ENCODE results near the gene KLHDC8A. TPM values are rescaled to one million over a fixed set of nuclear protein-coding genes. Genes with fewer than 3 reads are reported as not detected.

The KLHDC8A gene
- total RNA-seq, 2 donors from 2014 or later = 0.40 to 0.59 TPM

DNA sequence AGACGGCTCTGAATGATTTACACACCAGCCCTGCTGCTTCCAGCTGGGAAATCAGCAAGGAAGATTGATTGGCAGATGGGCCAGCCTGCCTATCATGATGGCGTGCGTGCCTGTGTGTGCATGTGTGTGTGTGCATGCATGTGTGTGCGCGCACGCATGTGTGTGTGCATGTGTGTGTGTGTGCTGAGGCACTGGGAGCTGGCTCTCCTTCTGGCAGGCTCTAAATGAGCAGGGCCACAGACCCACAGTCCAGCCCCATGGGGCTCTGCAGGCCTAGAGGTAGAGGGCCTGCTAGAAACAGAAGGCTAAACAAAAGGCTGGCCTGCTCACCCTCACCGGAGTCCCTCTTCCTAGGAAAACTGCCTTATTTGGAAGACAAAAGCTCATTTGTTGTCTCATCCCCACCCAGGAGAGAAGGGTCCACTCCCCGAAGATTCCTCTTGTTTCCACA lies 6.0 kb downstream of the KLHDC8A start:
- intact Hi-C loops (cut with DNase I, micrococcal nuclease) = loop anchor here (5.0 to 10.0 kb wide), 2 partner anchors 134 to 137 kb away; no protein-coding TSS in a partner anchor
- no peak for DNase-seq
- ATAC-seq = no peak

DNA sequence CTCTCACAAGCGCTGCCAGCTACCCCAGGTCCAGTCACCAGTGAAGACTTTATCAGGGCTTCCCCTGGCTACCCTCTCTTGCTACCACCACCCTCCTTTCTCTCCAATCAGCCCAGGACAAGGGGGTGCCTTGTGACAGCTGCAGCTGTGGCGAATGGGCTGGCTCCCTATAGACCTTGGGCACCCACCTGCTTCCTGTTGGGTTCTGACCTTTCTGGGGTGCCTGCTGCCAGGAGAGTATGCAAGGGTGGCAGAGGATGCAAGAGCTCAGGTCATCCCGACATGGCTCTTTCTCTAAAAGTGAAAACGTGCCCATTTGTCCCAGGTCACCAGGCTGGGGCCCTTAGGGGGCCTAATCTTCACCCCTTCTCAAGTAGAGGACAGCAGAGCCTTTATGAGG lies 6.6 kb downstream of the KLHDC8A start:
- ATAC-seq = no peak
- no peak for DNase-seq
- intact Hi-C loops (cut with DNase I, micrococcal nuclease) = loop anchor here (5.0 to 10.0 kb wide), 2 partner anchors 135 to 137 kb away; no protein-coding TSS in a partner anchor

DNA sequence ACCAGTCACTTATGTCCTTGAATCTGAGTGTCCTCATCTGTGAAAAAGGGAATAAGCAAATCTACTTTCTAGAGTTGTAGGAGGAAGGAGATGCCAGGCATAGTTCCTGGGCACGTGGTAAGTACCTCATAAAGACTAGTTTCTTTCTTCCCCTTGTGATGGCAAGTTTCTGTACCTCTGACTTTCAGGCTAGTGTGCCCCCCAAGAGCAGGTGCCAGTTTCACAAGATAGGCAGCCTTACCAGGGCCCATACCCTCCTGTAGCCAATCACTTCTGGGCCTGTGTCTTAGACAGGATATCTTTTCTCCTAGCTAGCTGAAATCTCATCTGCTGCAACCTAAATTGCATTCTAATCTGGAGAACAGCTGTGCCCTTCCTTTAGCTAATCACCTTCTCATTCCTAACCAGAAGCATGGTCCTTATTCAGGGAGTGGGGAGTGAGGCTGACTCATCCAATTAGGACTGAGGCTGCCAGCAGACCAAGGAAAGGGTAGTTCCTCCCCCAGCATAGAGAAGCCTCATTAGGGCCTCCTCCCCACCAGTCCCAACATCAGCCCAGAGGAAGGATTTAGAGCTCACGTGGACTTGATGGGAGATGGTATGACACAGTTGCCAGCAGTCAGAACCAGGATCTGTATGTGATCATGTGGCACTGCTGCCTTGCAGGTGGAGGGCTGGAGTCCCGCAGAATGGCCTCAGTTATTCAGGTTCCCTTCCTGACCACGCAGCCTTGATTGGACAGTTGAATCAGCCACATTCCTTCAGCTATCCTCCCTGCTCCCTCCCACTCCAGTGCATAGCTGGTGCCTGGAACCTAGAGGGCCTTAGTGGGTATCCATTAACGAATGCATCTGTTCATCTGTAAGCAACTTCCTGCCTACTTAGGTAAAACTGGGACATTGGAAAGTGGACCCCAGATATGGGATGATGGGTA lies 7.9 kb downstream of the KLHDC8A start:
- intact Hi-C loops (cut with DNase I, micrococcal nuclease) = no loop called here
- ATAC-seq = no peak

DNA sequence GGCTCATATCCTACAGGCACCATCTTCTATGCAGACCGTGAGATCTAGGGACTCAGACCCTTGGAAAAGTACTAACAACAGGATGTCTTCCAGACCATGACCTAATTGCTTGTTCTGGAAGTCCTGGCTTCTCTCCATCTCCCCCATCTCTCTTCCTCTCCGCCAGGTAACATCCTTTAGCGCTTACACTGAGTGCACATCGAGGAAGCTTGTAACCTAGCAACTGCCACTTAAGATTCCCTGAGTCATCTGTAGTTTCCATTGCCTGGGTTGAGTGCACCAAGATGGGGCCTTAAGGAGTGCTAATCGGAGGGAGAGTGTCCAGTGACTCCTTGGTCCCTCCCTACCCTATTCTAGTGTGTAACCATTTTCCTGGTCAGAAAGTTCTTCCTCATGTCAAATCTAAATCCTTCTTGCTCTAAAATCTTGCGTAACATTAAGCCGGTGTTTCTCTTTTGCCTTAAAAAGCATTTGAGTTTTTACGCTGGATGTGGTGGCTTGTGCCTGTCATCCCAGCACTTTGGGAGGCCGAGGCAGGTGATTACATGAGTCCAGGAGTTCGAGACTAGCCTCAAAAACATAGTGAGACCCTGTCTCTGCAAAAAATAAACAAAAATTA lies 9.7 kb downstream of the KLHDC8A start:
- intact Hi-C loops (cut with DNase I, micrococcal nuclease) = no loop called here
- ATAC-seq (no peak), DNase-seq (no peak)

More for the DNA sequence above, 7.9 kb downstream of the KLHDC8A start:
- no peak for DNase-seq

DNA sequence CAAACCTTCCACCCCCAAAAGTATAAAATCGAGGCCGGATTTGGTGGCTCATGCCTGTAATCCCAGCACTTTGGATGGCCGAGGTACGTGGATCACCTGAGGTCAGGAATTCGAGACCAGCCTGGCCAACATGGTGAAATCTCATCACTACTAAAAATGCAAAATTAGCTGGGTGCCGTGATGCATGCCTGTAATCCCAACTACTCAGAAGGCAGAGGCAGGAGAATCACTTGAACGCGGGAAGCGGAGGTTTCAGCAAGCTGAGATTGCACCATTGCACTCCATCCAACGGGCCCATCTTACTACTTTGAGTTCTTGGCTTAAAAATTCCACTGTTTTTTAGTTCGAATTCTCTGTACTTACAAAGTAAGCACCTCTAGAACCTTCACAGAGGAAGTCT lies 11.0 kb downstream of the KLHDC8A start:
- ATAC-seq = no peak
- no peak for DNase-seq
- intact Hi-C loops (cut with DNase I, micrococcal nuclease) = no loop called here

DNA sequence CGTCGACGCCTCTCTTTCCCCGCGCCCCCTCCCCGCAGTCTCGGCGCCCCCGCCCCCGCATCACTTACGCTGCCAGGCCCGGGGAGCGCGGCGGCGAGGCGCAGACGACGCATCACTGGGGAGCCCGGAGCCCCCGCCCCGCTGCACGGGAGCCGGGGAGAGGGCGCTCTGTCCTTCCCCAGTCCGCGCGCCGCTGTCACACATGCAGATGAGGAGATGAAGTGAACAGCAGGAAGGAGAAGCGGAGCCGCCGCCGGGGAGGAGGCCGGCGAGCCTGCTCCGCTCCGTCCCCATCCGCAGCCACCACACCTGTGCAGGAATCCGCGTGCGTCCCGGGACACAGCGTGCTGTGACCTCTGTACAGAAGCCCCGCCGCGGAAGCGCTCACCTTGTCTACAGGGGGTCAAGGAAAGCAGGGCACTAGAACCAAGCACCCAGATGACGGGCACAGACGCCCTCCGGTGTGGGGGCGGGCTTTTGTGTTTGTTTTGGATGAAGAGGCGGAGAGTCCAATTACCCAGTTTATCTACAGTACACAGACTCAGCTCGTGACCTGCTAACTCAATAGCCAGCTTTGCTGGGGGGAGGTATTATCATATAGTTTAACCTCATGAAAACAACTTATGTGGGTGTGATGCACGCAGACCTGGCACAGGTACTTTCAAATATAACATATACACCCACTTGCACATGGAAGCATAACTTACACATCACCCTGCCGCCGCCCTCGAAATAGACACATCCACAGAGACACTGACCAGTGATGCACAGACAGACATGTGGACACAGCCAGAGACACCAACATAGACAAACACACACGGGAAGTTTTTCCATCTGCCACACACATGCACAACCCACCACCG lies 12.4 kb downstream of the KLHDC8A start:
- intact Hi-C loops (cut with DNase I, micrococcal nuclease) = no loop called here
- DNase-seq = peak; percentile 38 to 61
- ATAC-seq = peak; percentile 87

DNA sequence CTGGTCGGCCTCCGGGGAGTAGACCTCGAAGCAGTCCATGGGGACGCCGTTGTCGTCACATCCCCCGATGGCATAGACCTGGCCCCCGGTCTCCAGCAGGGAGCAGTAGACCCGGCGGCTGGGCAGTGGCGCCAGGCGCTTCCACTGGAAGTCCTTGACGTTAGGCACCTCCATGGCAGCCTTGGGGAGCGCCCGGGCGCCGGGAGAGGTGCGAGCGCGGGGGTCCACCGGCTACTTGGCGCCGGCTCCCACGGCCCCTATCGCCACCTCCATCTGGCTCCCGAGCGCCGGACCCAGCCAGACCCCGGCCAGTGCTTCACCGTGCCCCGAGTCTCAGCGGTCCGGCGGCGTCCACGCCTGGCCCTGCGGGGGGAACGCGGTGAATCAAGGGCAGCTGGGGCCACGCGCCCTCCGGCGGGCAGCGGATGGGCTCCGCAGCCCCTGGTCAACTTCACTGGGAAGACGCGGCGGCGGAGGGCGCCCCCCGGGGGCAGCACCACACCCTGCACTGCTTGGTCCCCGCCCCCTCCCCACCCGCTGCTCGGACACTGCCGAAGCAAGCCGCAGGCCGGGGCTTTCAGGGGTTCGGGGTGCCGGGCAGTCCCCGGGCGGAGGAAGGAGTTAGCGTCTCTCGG lies 13.2 kb downstream of the KLHDC8A start:
- ATAC-seq (peak; percentile 27), DNase-seq (no peak)
- intact Hi-C loops (cut with DNase I, micrococcal nuclease) = no loop called here

DNA sequence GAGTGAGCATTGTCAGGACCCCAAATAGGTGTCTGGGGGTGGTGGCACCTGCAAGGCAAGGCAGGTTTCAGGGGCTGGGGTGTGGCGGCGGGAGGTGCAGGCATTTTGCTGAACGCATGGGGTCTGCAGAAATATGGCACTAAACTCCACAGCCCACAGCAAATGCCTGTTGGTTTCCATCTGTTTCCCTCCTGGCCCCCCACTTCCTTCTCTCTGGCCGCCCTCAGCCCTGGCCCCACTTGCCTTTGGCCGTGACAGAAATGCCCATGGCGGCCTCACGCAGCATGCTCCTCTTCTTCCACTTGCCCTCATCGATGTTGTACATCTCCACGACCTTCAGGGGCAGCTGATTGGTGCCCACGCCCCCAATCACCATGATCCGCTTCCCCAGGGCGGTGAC lies 13.7 kb downstream of the KLHDC8A start:
- DNase-seq = no peak
- ATAC-seq = no peak
- intact Hi-C loops (cut with DNase I, micrococcal nuclease) = no loop called here

DNA sequence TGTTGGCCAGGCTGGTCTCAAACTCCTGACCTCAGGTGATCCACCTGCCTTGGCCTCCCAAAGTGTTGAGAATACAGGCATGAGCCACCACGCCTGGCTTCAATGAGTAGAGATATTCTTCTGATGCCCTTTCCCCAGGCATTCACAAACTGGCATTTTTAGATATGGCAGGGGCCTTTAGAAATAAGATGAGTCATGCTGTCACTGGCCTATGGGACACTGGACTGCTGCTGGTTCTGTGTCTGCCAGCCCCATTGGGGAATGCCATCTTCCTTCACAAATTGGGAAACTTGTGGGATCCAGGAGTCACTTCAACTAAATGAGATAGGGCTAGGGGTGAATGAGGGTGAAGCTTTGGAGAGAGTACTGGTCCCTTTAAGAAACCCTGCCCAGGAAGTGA lies 16.0 kb downstream of the KLHDC8A start:
- intact Hi-C loops (cut with DNase I, micrococcal nuclease) = no loop called here
- DNase-seq = no peak
- no peak for ATAC-seq

DNA sequence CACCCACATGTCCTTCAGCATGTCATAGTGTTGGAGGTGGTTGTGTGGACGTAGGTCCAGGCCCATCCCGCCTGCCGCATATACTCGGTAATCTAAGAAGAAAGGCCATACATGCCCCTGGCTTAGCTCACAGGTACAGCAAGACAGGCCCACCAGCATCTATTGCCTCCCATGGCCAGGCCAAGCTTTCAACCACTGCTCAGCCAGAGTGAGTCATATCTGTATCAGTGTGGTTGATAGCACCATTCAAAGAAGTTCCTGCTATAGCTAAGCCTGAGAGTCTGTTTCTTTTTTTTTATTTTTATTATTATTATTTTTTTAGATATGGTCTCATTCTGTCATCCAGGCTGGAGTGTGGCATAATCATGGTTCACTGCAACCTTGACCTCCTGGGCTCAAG lies 17.0 kb downstream of the KLHDC8A start:
- no peak for ATAC-seq
- intact Hi-C loops (cut with DNase I, micrococcal nuclease) = no loop called here
- DNase-seq = no peak

DNA sequence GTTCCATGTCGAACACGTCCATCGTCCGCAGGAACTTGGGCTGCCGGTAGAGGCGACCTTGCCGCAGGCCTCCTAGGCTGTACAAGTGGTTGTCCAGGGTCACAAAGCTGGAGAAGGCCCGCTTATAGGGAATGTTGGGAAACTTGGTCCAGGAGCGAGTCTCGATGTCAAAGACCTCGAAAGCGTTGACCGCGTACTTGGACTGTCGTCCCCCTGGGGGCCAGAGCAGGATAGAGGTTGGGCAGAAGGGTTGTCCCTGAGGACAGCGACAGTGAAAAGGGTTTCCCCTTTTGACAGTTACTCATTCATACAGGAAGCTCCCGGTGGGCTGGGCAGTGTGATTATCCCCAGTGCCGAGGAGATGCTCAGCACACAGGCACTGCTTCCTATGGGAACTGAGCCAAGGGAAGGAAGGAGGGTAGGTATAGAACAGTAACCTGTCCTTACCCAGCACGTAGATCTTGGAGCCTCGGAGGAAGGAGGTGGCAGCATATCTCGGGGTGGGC lies 17.5 kb downstream of the KLHDC8A start:
- DNase-seq (no peak), ATAC-seq (no peak)
- intact Hi-C loops (cut with DNase I, micrococcal nuclease) = no loop called here

DNA sequence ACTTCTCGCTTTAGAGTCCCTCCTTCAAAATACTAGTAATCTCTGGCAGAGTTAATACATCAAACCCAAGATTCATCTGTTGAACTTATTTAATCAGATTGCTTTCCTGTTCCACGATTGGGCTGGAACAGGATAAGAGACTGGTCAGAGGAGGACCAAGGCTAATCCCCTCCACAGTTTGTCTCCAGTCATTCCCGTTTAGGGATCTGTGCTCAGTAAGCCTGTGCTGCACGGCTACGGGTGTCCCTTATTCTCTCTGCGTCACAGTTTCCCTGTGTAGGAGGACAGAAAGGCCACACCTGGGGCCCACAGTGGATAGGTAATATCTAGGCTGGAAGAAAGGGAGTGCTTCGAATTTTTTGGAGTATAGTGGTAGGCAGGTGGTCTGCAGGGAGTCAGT lies 18.7 kb downstream of the KLHDC8A start:
- DNase-seq (no peak), ATAC-seq (no peak)
- intact Hi-C loops (cut with DNase I, micrococcal nuclease) = no loop called here

DNA sequence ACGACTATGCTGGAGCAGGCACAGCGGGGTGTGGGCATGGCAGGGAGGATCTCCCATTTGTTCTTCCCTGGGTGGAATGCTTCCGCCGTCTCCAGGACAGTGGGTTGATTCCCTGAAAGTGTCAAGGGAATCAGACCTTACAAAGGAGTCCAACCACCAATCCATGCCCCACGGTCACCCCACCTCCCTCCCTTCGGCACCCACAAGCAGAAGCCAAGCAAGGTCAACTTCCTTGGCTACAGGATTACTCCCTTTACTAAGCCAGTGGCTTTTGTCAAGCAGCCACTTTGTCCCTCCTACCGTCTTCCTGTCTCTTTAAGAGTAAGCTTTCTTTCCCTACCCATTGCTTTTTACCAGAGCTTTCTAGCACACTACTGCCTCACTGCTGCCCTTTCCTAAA lies 19.2 kb downstream of the KLHDC8A start:
- intact Hi-C loops (cut with DNase I, micrococcal nuclease) = no loop called here
- DNase-seq (no peak), ATAC-seq (no peak)

DNA sequence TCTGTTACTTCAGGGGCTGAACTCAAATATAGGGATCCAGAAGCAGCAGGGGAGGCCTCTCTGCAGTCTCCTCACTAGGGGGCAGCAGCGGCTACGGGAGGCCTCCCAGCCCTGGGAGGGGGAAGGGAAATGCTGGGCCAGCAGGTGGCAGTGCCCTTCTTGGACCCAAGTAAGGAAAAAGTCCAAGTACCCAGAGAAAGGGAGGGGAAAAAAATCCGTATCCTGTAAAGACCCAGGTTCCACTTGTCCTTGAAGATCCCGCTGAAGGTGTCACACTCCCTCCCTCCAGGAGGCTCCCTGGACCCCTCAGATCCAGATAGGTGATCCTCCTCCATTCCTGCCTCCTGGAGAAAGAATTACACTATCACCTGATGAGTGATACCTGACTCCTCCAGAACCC lies 21.0 kb downstream of the KLHDC8A start:
- DNase-seq (peak; percentile 80 to 90), ATAC-seq (peak; percentile 97)
- intact Hi-C loops (cut with DNase I, micrococcal nuclease) = no loop called here

DNA sequence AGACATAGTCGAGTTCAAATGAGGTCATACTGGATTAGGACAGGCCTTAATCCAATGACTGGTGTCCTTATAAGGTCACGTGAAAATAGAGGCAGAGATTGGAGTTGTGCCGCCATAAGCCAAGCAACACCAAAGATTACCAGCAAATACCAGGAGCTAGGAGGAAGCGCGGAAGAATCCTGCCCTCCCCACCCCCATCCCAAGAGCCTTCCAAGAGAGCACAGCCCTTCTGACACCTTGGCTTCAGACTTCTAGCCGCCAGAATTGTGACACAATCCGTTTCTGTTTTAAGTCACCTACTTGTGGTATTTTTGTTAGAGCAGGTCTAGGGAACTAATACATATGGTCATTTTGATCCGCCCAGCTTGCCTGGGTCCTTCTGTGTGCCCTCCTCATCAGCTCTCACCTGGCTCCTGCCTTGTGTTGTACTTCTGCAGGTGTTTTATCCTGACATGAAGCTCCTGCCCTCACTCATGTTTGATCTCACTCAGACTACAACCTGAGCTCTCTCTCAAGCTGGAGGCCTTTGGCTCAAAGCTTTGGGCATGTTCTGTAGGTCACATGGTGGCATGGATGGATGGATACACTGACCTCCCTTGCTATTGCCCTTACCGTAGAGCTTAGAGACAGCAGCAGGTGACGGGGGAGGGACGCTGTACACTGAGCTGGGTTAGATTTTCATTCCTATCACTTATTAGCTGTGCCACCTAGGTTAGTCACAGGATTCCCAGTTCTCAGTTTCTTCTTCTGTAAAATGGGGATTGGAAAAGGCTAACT lies 24.5 kb downstream of the KLHDC8A start:
- ATAC-seq = no peak
- intact Hi-C loops (cut with DNase I, micrococcal nuclease) = no loop called here

DNA sequence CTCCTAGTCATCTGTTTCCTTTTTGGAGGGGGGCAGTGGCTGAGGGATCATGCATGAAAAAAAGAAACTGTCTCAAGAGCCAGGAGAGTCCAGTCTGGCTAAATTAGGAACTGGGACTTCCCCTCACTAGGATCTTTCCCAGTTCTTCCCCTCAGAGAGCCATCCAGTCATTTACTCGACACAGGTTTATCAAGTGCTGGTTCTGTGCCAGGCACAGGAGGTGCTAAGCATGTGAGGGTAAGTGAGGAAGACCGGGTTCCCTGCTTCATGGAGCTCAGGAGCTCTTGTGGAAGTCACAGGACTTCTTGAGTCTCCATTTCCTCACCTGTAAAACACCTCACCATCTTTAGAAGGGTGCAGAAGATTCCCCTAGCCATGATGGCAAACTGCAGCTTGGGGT lies 26.6 kb downstream of the KLHDC8A start:
- DNase-seq (no peak), ATAC-seq (no peak)
- intact Hi-C loops (cut with DNase I, micrococcal nuclease) = no loop called here

More for the DNA sequence above, 24.5 kb downstream of the KLHDC8A start:
- DNase-seq = no peak

DNA sequence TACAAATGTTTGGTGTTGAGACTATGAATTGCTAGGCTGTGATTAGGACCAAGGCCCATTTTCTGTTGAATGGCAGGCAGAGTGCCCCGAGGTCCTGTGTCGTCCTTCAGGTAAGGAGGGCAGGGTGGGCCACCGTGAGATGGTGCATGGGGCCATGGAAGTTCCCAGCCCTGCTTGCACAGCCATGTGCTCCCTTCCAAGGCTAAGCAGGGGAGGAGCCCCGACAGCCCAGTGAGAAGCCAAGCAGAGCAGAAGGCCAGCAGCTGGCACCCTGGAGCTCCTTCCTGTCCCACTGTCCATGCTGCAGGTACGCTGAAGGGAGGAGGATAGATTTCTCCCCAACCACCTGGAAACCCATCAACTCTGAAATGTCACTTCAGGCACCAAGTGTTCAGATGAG lies 27.0 kb downstream of the KLHDC8A start:
- no peak for DNase-seq
- intact Hi-C loops (cut with DNase I, micrococcal nuclease) = loop anchor here in 1 of 2 donors (5.0 kb wide), 1 partner anchor 57 kb away; no protein-coding TSS in a partner anchor
- no peak for ATAC-seq

DNA sequence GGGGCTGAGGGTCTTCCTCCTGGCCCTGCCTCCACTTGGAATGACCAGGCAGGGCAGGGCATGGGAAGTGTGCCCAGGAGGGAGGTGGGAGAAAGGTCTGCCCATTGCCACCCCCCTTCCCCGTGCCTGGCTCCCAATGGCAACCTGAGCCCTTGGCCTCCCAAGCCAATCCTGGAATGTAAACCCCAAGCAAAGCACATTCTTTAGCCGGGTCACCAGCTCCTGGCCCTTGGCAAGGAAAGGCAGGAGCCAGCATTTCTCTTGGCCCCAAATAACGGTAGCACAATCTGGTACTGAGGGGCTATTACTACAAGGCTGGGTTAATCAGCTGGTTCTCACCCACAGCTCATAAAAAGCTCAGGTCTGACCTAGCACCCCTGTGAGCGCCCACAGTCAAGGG lies 28.2 kb downstream of the KLHDC8A start:
- ATAC-seq (no peak), DNase-seq (no peak)
- intact Hi-C loops (cut with DNase I, micrococcal nuclease) = loop anchor here in 1 of 2 donors (5.0 kb wide), 1 partner anchor 56 kb away; no protein-coding TSS in a partner anchor
